Measurements from ENCODE around the gene MAP3K5. TPM values are rescaled to one million over a fixed set of nuclear protein-coding genes. Genes with fewer than 3 reads are reported as not detected.

The MAP3K5 gene
- total RNA-seq, 4 donors from 2014 or later: 18.7 to 24.1 (median 20.7) TPM

DNA sequence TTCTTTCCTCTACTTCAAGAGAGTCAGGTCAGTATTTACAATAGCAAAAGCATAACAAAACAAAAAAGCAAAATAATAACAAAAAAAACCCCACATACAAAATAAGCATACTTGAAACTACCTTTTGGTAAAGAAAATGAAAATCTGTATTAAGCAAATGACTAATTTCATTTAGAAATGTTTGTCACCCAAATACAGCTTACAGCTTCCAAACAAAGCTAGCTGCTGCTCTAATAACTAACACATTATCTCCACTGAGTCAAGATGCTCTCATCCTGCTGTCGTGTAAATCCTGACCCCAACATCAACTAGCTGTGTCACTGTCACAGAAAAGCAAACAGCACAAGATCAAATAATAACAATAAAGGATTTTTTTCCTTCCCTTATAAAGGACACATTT, 263.8 kb downstream of the MAP3K5 start:
- TF ChIP-seq EP300 (IDR thresholded peaks at IDR 0.05) (no peak), POLR2AphosphoS5 (IDR thresholded peaks at IDR 0.05) (no peak), POLR2A (IDR thresholded peaks at IDR 0.05; ENCODE audit: low read depth) (no peak)
- TF ChIP-seq, protein P1, sequence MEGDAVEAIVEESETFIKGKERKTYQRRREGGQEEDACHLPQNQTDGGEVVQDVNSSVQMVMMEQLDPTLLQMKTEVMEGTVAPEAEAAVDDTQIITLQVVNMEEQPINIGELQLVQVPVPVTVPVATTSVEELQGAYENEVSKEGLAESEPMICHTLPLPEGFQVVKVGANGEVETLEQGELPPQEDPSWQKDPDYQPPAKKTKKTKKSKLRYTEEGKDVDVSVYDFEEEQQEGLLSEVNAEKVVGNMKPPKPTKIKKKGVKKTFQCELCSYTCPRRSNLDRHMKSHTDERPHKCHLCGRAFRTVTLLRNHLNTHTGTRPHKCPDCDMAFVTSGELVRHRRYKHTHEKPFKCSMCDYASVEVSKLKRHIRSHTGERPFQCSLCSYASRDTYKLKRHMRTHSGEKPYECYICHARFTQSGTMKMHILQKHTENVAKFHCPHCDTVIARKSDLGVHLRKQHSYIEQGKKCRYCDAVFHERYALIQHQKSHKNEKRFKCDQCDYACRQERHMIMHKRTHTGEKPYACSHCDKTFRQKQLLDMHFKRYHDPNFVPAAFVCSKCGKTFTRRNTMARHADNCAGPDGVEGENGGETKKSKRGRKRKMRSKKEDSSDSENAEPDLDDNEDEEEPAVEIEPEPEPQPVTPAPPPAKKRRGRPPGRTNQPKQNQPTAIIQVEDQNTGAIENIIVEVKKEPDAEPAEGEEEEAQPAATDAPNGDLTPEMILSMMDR (IDR thresholded peaks at IDR 0.05): no peak
- H3K27ac ChIP-seq (replicated peaks in 1 of 4): no peak overlapping the region
- WGBS: 79% methylated on average over 1 of the region's 1 CpG
- no peaks in the 10 kb centered on the region for H3K9me3 ChIP-seq
- intact Hi-C loops (cut with DNase I): no loop called here
- no peaks in the 10 kb centered on the region for H3K36me3 ChIP-seq
- H3K4me1 ChIP-seq: peaks cover 0 to 13% (median 10%) of the 10 kb centered on the region in 4 donors
- no peaks in the 10 kb centered on the region for H3K27me3 ChIP-seq
- H3K4me3 ChIP-seq: no peak overlapping the region
- DNase-seq (ENCODE audit: extremely low spot score): no peak

DNA sequence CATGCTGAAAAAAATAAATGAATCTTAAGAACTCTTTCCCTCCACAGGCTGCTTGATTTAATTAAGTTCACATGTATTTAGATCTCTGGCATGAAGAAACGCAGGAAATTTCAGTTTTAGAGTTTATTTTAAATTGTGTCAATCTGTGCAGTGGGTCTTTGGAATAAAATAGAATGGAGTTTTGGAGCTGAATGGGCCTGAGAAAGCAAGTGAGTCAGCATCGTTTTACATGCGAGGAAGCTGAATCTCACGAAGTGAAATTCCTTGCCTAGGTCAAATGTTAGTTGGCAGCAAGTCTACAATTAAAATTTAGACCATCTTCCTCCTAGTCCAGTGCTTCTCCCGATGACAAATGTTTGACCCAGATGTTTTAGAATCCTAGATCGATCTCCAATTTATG, 264.4 kb downstream of the MAP3K5 start:
- H3K36me3 ChIP-seq: no peaks in the 10 kb centered on the region
- WGBS: 77% methylated on average over 6 of the region's 6 CpGs
- intact Hi-C loops (cut with DNase I): no loop called here
- TF ChIP-seq POLR2A (IDR thresholded peaks at IDR 0.05; ENCODE audit: low read depth) (no peak), POLR2AphosphoS5 (IDR thresholded peaks at IDR 0.05) (no peak), EP300 (IDR thresholded peaks at IDR 0.05) (no peak)
- TF ChIP-seq, protein P1 (IDR thresholded peaks at IDR 0.05): no peak
- no peak for DNase-seq (ENCODE audit: extremely low spot score)
- H3K9me3 ChIP-seq: no peaks in the 10 kb centered on the region
- no peaks in the 10 kb centered on the region for H3K27me3 ChIP-seq
- H3K27ac ChIP-seq (replicated peaks in 1 of 4): no peak overlapping the region
- peaks cover 0 to 13% (median 10%) of the 10 kb centered on the region in 4 donors for H3K4me1 ChIP-seq
- no peak overlapping the region for H3K4me3 ChIP-seq

GRCh38 chr6:136526937-136527336, 265.3 kb downstream of the MAP3K5 start:
- no peaks in the 10 kb centered on the region for H3K27me3 ChIP-seq
- H3K36me3 ChIP-seq: no peaks in the 10 kb centered on the region
- TF ChIP-seq POLR2AphosphoS5 (IDR thresholded peaks at IDR 0.05) (no peak), EP300 (IDR thresholded peaks at IDR 0.05) (no peak), POLR2A (IDR thresholded peaks at IDR 0.05; ENCODE audit: low read depth) (no peak)
- TF ChIP-seq, protein P1 (IDR thresholded peaks at IDR 0.05): no peak
- no peak for DNase-seq (ENCODE audit: extremely low spot score)
- 64% methylated on average over 4 of the region's 4 CpGs for WGBS
- H3K27ac ChIP-seq (replicated peaks in 1 of 4): no peak overlapping the region
- H3K9me3 ChIP-seq: no peaks in the 10 kb centered on the region
- H3K4me1 ChIP-seq: peaks cover 0 to 13% (median 10%) of the 10 kb centered on the region in 4 donors
- H3K4me3 ChIP-seq: no peak overlapping the region
- intact Hi-C loops (cut with DNase I): no loop called here

DNA sequence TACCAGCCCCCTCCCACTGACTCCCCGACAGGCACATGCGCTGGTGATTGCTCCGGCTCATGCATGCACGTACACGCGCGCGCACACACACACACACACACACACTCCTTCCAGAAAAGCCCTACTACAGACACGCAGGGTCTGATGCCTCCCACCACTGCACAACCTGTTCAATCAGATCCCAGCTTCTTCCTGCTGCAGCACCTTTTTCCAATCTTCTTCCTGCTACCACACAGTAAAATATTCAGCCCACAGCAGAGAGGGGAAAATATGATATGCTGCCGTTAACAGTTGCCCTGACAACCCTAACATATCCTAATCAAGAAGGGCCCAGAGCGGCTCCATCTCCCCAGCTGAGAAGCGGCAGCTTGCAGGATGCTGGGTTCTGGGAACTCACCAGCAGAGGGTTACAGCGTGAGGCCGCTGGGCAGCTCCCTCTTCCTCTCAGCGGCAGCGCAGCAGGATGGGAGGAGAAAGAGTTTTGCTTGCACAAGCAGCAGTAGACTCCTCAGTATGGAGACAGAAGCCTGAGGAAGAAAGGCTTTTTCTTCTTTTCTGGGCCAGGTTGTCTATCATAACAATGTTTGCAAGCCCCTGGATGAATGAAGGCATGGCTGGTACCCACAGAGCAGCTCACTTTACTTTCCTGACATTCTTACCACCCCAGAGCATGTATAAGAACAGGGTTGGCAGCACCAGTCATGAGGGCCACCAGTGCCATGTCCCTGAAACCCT, 265.9 kb downstream of the MAP3K5 start:
- no peak overlapping the region for H3K4me3 ChIP-seq
- intact Hi-C loops (cut with DNase I): no loop called here
- H3K27ac ChIP-seq (replicated peaks in 1 of 4): no peak overlapping the region
- no peaks in the 10 kb centered on the region for H3K9me3 ChIP-seq
- H3K4me1 ChIP-seq: peaks cover 0 to 13% (median 10%) of the 10 kb centered on the region in 4 donors
- no peaks in the 10 kb centered on the region for H3K36me3 ChIP-seq
- no peaks in the 10 kb centered on the region for H3K27me3 ChIP-seq
- WGBS: 16% methylated on average over 15 of the region's 16 CpGs
- DNase-seq (ENCODE audit: extremely low spot score): no peak
- no peak for TF ChIP-seq POLR2AphosphoS5 (IDR thresholded peaks at IDR 0.05)
- TF ChIP-seq, protein P1 (IDR thresholded peaks at IDR 0.05): peak in 1 of 3 experiments; percentile 28
